GM23338 (cell line): ENCODE results near the gene MAMSTR. TPM values are rescaled to one million over a fixed set of nuclear protein-coding genes. Genes with fewer than 3 reads are reported as not detected.

Source experiments
- ATAC-seq: fragments of 200-7000 bp; cut with Tn5 transposase; 3 replicates; pipeline ENCODE4 v1.9.1; 2020
- DNase-seq: peaks from one replicate; pipeline ENCODE4 v3.0.0-alpha.2; 2015; ENCODE audit warnings: low spot score
- H2AFZ ChIP-seq: fragments of 200-600 bp; sonication (generic); 2 replicates; pipeline ENCODE4 v1.8.0; 2016; ENCODE audit warnings: antibody characterized with exemption, mild to moderate bottlenecking, moderate library complexity
- H3F3A ChIP-seq: fragments of 200-600 bp; sonication (generic); replicated peaks from 2 replicates; pipeline ENCODE4 v1.8.0; 2017; ENCODE audit warnings: antibody characterized with exemption, mixed run types, low read depth
- H3K27ac ChIP-seq: fragments of 200-600 bp; sonication (generic); 2 replicates; pipeline ENCODE4 v1.6.1; 2016; ENCODE audit warnings: low read depth
- H3K27me3 ChIP-seq: fragments of 200-600 bp; sonication (generic); 2 replicates; pipeline ENCODE4 v1.8.0; 2016; ENCODE audit warnings: mild to moderate bottlenecking, mixed run types, moderate library complexity; ENCODE audit not compliant: insufficient read depth
- H3K36me3 ChIP-seq: fragments of 200-600 bp; sonication (generic); 2 replicates; pipeline ENCODE4 v1.8.0; 2016; ENCODE audit warnings: mild to moderate bottlenecking; ENCODE audit not compliant: insufficient read depth
- H3K4me1 ChIP-seq: fragments of 200-600 bp; sonication (generic); 2 replicates; pipeline ENCODE4 v1.8.0; 2016; ENCODE audit warnings: mild to moderate bottlenecking, moderate library complexity; ENCODE audit not compliant: insufficient read depth
- H3K4me2 ChIP-seq: fragments of 200-600 bp; sonication (generic); 2 replicates; pipeline ENCODE4 v1.7.1; 2017; ENCODE audit warnings: mixed run types
- H3K4me3 ChIP-seq: fragments of 200-600 bp; sonication (generic); 2 replicates; pipeline ENCODE4 v1.6.1; 2016; ENCODE audit warnings: mixed run types
- H3K79me2 ChIP-seq: fragments of 200-600 bp; sonication (generic); replicated peaks from 2 replicates; pipeline ENCODE4 v1.8.0; 2017; ENCODE audit warnings: mild to moderate bottlenecking; ENCODE audit not compliant: insufficient read depth
- H3K9me2 ChIP-seq: fragments of 200-600 bp; sonication (generic); 2 replicates; pipeline ENCODE4 v1.8.0; 2017; ENCODE audit not compliant: insufficient read depth
- H4K20me1 ChIP-seq: fragments of 200-600 bp; sonication (generic); replicated peaks from 2 replicates; pipeline ENCODE4 v1.8.0; 2017; ENCODE audit warnings: mild to moderate bottlenecking; ENCODE audit not compliant: insufficient read depth
- H3K27ac Mint-ChIP-seq: 2 replicates; pipeline ENCODE4 v1.8.0; 2020; ENCODE audit warnings: inconsistent platforms, mild to moderate bottlenecking, moderate library complexity, mixed read lengths
- H3K27me3 Mint-ChIP-seq: 3 replicates; pipeline ENCODE4 v1.8.0; 2022; ENCODE audit warnings: low read depth, mild to moderate bottlenecking, moderate library complexity, mixed read lengths, inconsistent platforms; ENCODE audit not compliant: insufficient read depth, poor library complexity
- H3K36me3 Mint-ChIP-seq: 3 replicates; pipeline ENCODE4 v1.8.0; 2021; ENCODE audit warnings: low read depth, mild to moderate bottlenecking, inconsistent platforms, moderate library complexity, mixed read lengths
- H3K4me1 Mint-ChIP-seq: 3 replicates; pipeline ENCODE4 v1.8.0; 2020; ENCODE audit warnings: mild to moderate bottlenecking, inconsistent platforms, mixed read lengths
- H3K4me3 Mint-ChIP-seq: 3 replicates; pipeline ENCODE4 v1.8.0; 2021; ENCODE audit warnings: moderate library complexity, mild to moderate bottlenecking, inconsistent platforms, mixed read lengths
- H3K9me3 Mint-ChIP-seq: 3 replicates; pipeline ENCODE4 v1.8.0; 2020; ENCODE audit warnings: moderate library complexity, mild to moderate bottlenecking, inconsistent platforms, mixed read lengths
- CREB1 ChIP-seq: fragments of 250-450 bp; sonication (Bioruptor Pico); IDR thresholded peaks from 2 replicates; pipeline ENCODE4 v1.5.0; 2020; ENCODE audit warnings: low read depth, mild to moderate bottlenecking, moderate library complexity
- CTCF ChIP-seq, 2 experiments: fragments of 200-600 bp in 1 of 2; sonication (generic) in 1 of 2; conservative IDR thresholded peaks; 2 replicates each; pipeline versions ENCODE4 v1.5.1 to v1.6.1; 2016 to 2017; ENCODE audit warnings: antibody characterized with exemption in 2 of 2, low read depth in 2 of 2, mild to moderate bottlenecking in 2 of 2, moderate library complexity in 1 of 2
- ETS1 ChIP-seq: IDR thresholded peaks from 2 replicates; pipeline ENCODE4 v1.6.1; 2016; ENCODE audit warnings: antibody characterized with exemption
- EZH2 ChIP-seq: fragments of 200-600 bp; sonication (generic); IDR thresholded peaks from one replicate; pipeline ENCODE4 v1.8.0; 2017; ENCODE audit warnings: antibody characterized with exemption, mild to moderate bottlenecking, low read depth; ENCODE audit not compliant: unreplicated experiment
- EZH2phosphoT487 ChIP-seq: fragments of 200-600 bp; sonication (generic); IDR thresholded peaks from one replicate; pipeline ENCODE4 v1.8.1; 2018; ENCODE audit warnings: antibody characterized with exemption; ENCODE audit not compliant: unreplicated experiment
- JUNB ChIP-seq: IDR thresholded peaks from one replicate; pipeline ENCODE4 v1.6.1; 2016; ENCODE audit warnings: antibody characterized with exemption; ENCODE audit not compliant: unreplicated experiment
- NANOG ChIP-seq: IDR thresholded peaks from 2 replicates; pipeline ENCODE4 v1.6.1; 2016; ENCODE audit warnings: antibody characterized with exemption, borderline replicate concordance
- POLR2AphosphoS5 ChIP-seq: IDR thresholded peaks from 2 replicates; pipeline ENCODE4 v1.6.1; 2016; ENCODE audit warnings: antibody characterized with exemption, low read depth
- REST ChIP-seq: IDR thresholded peaks from one replicate; pipeline ENCODE4 v1.6.1; 2018; ENCODE audit warnings: antibody characterized with exemption; ENCODE audit not compliant: unreplicated experiment
- STAT1 ChIP-seq: IDR thresholded peaks from one replicate; pipeline ENCODE4 v1.6.1; 2016; ENCODE audit warnings: antibody characterized with exemption; ENCODE audit not compliant: unreplicated experiment
- ZNF114 ChIP-seq: fragments of 250-450 bp; sonication (Bioruptor Pico); IDR thresholded peaks from 2 replicates; pipeline ENCODE4 v1.5.0; 2020; ENCODE audit warnings: mild to moderate bottlenecking, moderate library complexity
- ZNF331 ChIP-seq: fragments of 250-450 bp; sonication (Bioruptor Pico); IDR thresholded peaks from 2 replicates; pipeline ENCODE4 v1.5.0; 2020; ENCODE audit warnings: low read depth, mild to moderate bottlenecking, moderate library complexity
- ZNF462 ChIP-seq: fragments of 250-450 bp; sonication (Bioruptor Pico); IDR thresholded peaks from 2 replicates; pipeline ENCODE4 v1.5.0; 2020; ENCODE audit warnings: mild to moderate bottlenecking, moderate library complexity
- polyA plus RNA-seq: library from polyadenylated mRNA; unstranded; fragments of >200 nt; fragmentation: Nextera tagmentation; extraction: Ambion mirVana; gene quantifications from 2 replicates; pipeline ENCODE4 v1.2.1, GENCODE V29; 2016
- total RNA-seq: library from RNA; depleted of rRNA; stranded (reverse); fragments of >200 nt; shearing (Covaris generic); gene quantifications from 2 replicates; pipeline ENCODE4 v1.2.3, GENCODE V29; 2014

The MAMSTR gene
- total and polyA plus RNA-seq, 2 experiments from 2014 or later = 1.9 to 2.0 TPM

GRCh38 chr19:48705431-48705830 lies 14.1 kb downstream of the MAMSTR start:
- no peak for TF ChIP-seq CREB1
- no peak for TF ChIP-seq ZNF331 (CRISPR knock-in tag)
- no peak for TF ChIP-seq EZH2
- TF ChIP-seq REST = no peak
- TF ChIP-seq CTCF (conservative IDR thresholded peaks at IDR 0.05; ENCODE audit: low read depth in 2 of 2) = no peak
- no peak for TF ChIP-seq ETS1
- TF ChIP-seq STAT1 = no peak
- TF ChIP-seq EZH2phosphoT487 = no peak
- no peak for TF ChIP-seq JUNB
- no peak for TF ChIP-seq POLR2AphosphoS5
- no peak for TF ChIP-seq ZNF114
- no peak for TF ChIP-seq NANOG
- TF ChIP-seq ZNF462 (CRISPR knock-in tag) = no peak
- H3F3A ChIP-seq = 0 out of 2 replicates have a peak, but pooled peaks cover 4% of the 10 kb centered on the region
- peaks cover 11% of the 10 kb centered on the region for H3K27me3 Mint-ChIP-seq
- H3K27ac ChIP-seq = no peak overlapping the region
- DNase-seq (no peak), ATAC-seq (no peak)
- peaks cover 11% of the 10 kb centered on the region for H3K9me3 Mint-ChIP-seq
- no peak overlapping the region for H3K4me3 ChIP-seq
- H3K4me3 Mint-ChIP-seq = no peak overlapping the region
- no peaks in the 10 kb centered on the region for H3K79me2 ChIP-seq
- no peaks in the 10 kb centered on the region for H3K36me3 ChIP-seq
- no peak overlapping the region for H3K4me2 ChIP-seq
- peaks cover 36% of the 10 kb centered on the region for H3K36me3 Mint-ChIP-seq
- peaks cover 9% of the 10 kb centered on the region for H3K4me1 Mint-ChIP-seq
- no peaks in the 10 kb centered on the region for H3K27me3 ChIP-seq
- peaks cover 7% of the 10 kb centered on the region; the same call in 1 of the 2 replicates for H3K4me1 ChIP-seq
- no peaks in the 10 kb centered on the region for H4K20me1 ChIP-seq
- no peak overlapping the region for H2AFZ ChIP-seq
- H3K27ac Mint-ChIP-seq = no peak overlapping the region
- no peaks in the 10 kb centered on the region for H3K9me2 ChIP-seq
